ENCODE measurements around the gene MICOS13. TPM values are rescaled to one million over a fixed set of nuclear protein-coding genes. Genes with fewer than 3 reads are reported as not detected.

MICOS13 gene
- total and polyA plus RNA-seq, 10 of the 15 experiments (the other 5 are each of a cell fraction or from before 2014, with no cell fraction given) = 9.4 to 211 (median 51.3) TPM

DNA sequence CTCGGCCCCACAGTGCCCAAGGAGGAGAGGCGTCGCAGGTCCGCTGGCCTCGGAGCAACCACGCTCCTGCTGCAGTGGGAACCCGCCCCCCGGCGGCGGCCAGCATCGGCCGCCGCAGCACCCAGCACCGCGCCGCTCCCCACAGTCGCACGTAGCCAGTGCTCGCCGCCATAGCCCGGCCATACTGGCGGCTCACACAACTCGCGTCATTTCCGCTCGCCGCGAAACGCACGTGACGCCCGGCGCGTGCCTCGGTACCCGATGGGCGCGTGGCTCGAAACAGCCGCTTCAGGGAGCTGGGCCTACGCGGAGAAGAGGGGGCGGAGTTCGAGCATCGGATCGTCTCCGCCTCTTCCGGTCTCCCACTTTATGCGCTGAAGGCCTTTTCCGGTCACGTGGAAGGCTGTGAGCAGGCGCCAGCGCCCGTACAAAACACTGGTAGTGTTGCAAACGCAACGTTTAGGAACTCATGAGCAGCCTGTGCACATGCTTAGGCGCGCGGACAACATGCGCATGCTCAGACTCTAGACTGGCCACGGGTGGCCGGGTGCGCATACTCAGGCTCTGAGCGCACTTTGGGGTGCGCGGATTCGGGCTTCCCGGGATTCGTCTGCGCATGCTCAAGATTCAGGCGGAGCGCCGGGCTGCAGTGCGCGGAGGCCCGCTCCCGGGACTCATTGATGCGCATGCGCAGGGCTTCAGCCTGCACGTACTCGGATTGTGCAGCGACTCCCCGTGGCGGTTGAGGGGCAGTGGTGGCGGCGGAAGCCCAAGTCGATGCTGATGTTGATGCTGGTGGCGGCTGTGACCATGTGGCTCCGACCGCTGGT, 39.9 kb upstream of the MICOS13 start, which contains the start of the genes CATSPERD and LONP1 (continued):
- TF ChIP-seq, protein P1, sequence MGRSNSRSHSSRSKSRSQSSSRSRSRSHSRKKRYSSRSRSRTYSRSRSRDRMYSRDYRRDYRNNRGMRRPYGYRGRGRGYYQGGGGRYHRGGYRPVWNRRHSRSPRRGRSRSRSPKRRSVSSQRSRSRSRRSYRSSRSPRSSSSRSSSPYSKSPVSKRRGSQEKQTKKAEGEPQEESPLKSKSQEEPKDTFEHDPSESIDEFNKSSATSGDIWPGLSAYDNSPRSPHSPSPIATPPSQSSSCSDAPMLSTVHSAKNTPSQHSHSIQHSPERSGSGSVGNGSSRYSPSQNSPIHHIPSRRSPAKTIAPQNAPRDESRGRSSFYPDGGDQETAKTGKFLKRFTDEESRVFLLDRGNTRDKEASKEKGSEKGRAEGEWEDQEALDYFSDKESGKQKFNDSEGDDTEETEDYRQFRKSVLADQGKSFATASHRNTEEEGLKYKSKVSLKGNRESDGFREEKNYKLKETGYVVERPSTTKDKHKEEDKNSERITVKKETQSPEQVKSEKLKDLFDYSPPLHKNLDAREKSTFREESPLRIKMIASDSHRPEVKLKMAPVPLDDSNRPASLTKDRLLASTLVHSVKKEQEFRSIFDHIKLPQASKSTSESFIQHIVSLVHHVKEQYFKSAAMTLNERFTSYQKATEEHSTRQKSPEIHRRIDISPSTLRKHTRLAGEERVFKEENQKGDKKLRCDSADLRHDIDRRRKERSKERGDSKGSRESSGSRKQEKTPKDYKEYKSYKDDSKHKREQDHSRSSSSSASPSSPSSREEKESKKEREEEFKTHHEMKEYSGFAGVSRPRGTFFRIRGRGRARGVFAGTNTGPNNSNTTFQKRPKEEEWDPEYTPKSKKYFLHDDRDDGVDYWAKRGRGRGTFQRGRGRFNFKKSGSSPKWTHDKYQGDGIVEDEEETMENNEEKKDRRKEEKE (IDR thresholded peaks at IDR 0.05) = no peak
- no peak for TF ChIP-seq SREBF1 (IDR thresholded peaks at IDR 0.05; ENCODE audit: low read length)
- no peak for TF ChIP-seq ZNF24 (IDR thresholded peaks at IDR 0.05)
- TF ChIP-seq, protein P2, sequence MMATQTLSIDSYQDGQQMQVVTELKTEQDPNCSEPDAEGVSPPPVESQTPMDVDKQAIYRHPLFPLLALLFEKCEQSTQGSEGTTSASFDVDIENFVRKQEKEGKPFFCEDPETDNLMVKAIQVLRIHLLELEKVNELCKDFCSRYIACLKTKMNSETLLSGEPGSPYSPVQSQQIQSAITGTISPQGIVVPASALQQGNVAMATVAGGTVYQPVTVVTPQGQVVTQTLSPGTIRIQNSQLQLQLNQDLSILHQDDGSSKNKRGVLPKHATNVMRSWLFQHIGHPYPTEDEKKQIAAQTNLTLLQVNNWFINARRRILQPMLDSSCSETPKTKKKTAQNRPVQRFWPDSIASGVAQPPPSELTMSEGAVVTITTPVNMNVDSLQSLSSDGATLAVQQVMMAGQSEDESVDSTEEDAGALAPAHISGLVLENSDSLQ (IDR thresholded peaks at IDR 0.05) = peak; percentile 37; the same call in 1 of the 2 replicates
- TF ChIP-seq, protein P3, sequence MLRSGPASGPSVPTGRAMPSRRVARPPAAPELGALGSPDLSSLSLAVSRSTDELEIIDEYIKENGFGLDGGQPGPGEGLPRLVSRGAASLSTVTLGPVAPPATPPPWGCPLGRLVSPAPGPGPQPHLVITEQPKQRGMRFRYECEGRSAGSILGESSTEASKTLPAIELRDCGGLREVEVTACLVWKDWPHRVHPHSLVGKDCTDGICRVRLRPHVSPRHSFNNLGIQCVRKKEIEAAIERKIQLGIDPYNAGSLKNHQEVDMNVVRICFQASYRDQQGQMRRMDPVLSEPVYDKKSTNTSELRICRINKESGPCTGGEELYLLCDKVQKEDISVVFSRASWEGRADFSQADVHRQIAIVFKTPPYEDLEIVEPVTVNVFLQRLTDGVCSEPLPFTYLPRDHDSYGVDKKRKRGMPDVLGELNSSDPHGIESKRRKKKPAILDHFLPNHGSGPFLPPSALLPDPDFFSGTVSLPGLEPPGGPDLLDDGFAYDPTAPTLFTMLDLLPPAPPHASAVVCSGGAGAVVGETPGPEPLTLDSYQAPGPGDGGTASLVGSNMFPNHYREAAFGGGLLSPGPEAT (IDR thresholded peaks at IDR 0.05; ENCODE audit: low read depth) = peak; percentile 97
- TF ChIP-seq LARP7 (IDR thresholded peaks at IDR 0.05) = peak; percentile 44
- peak; percentile 38; the same call in 1 of the 2 replicates for TF ChIP-seq SMC3 (IDR thresholded peaks at IDR 0.05; ENCODE audit: borderline replicate concordance, low read length)
- TF ChIP-seq ZNF622 (IDR thresholded peaks at IDR 0.05) = no peak
- TF ChIP-seq HDAC6 (IDR thresholded peaks at IDR 0.05; ENCODE audit: unreplicated experiment) = no peak
- peak; percentile 79 for TF ChIP-seq HDGF (IDR thresholded peaks at IDR 0.05)
- peak; percentile 54; the same call in 1 of the 2 replicates for TF ChIP-seq BACH1 (IDR thresholded peaks at IDR 0.05; ENCODE audit: borderline replicate concordance)

All from GM12878 (cell line).